NCI-H146 treated with DMSO at 0.1 percent for 48 hours (cell line): ENCODE measurements around the gene MEIOB.
"Not testable (repeated sequence)": the region's sequence is repeated elsewhere in the genome, so short reads cannot be mapped to it uniquely, and the experiment has no call there.

Source experiments
- DNase-seq: peaks from one replicate; lab custom pipeline; 2025; ENCODE audit not compliant: unreplicated experiment; lab: John Stamatoyannopoulos, UW

Gene MEIOB, protein sequence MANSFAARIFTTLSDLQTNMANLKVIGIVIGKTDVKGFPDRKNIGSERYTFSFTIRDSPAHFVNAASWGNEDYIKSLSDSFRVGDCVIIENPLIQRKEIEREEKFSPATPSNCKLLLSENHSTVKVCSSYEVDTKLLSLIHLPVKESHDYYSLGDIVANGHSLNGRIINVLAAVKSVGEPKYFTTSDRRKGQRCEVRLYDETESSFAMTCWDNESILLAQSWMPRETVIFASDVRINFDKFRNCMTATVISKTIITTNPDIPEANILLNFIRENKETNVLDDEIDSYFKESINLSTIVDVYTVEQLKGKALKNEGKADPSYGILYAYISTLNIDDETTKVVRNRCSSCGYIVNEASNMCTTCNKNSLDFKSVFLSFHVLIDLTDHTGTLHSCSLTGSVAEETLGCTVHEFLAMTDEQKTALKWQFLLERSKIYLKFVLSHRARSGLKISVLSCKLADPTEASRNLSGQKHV

GRCh38 chr16:1871974-1872635, at the start of gene MEIOB:
Gene MEIOB, minus strand, starts transcription at chr16:1872164. Its CDS starts 3,989 bp downstream, at chr16:1868175.
- DNase-seq, result peak; percentile 77

- peak; percentile 29 for DNase-seq
Observed at GRCh38 chr16:1920727-1921171, 48.8 kb upstream of the MEIOB start.

GRCh38 chr16:1920122-1920521, 48.2 kb upstream of the MEIOB start:
- not testable (repeated sequence) for DNase-seq

- DNase-seq, result no peak
Observed at GRCh38 chr16:1919327-1919998, 47.5 kb upstream of the MEIOB start.

DNA sequence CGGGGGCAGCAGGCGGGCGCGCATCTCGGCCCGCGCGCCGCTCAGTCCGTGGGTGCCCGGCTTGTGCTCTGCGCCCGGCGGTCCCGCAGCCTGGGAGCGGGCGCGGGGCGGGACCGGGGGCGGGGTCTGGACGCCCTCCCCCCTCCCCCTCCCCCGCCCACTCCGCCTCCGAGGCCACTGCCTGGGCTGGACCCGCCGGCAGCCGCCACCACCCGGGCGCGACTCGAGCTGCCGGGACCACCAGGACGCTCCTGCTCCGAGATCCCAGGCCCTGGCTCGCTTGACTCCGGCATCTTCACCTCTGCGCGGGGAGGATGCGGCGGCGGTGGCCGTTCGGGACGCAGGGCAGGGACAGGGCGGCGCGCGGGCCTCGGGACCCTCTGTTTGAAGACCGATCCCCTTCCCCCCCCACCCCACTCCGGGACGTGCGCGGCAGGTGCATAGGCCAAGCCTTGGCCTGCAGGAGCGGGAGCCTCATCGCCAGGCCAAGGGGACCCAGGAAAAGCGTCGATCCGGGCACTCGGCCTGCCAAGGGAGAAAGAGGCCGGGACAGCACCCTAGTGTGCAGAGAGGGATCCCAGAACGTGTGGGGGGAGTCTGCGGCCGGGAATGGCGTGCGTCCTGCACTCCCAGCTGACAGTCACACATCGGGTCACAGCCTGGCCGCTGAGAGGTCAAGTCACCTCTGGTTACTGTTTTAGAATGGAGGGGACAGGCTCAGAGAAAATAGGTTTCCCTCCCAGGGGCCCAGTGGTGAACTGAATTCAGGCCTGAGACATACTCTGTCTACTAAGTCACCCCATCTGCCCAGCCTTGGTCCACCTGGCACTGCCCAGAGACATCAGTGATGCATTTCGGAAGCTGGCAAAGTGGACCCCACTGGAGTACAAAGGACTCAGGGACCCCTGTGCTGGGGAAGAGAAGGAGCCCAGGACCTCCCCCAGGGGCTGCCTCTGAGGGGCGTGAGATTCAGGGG, 46.7 kb upstream of the MEIOB start, which contains the start of gene HS3ST6:
TSS of gene HS3ST6 (minus strand) at position 65 of the 976 bp plus-strand sequence. CDS start 92 bp downstream, outside the sequence.
- no peak for DNase-seq

DNA sequence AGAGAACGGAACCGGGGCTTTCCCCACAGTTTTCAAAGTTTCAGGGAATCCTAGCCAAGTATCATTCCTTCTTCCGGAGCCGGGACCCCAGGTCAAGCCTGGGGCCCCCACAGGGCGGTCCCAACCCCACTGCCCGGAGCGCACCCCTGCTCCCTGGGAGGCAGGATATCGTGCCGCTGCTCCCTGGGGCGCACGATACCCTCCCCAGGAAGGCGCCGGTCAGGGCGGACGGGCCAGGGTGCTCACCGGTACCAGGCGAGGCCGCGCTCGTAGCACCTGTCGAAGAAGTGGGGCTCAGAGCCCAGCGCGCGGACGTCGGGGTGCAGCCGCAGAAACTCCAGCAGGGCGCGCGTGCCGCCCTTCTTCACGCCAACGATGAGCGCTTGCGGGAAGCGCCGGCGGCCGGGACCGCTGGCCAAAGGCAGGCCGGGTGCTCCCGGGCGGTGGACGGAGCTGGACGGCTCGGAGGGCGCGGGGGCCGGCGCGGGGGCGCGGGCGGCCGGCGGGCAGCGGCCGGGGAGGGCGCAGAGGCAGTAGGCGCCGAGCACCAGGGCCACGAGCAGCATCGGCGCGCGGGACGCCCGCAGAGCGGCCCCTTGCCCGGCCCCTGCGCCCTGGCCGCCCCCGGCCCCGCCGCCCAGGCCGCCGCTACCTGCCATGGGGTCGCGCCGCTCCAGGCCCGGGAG, 45.8 kb upstream of the MEIOB start:
- DNase-seq, result no peak

GRCh38 chr16:1917056-1917664, 45.2 kb upstream of the MEIOB start:
- no peak for DNase-seq

DNA sequence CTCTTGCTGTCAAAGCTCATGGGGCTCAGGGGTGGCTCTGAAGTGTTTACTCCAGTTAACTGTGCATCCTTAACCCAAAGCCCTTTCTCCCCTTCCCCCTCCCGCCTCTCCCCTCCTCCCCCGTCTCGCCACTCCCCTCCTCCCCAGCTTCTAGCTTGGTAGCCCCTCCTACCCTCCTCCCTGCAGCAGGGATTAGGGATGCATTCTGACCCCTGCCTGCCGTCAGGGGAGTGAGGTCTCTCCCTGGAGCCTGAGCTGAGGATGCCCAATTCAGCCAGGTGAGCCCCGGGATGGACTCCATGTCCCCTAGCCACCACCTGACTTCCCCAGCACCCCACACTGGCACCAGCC, 44.7 kb upstream of the MEIOB start:
- DNase-seq, result no peak

GRCh38 chr16:1915732-1916639, 44.0 kb upstream of the MEIOB start:
- DNase-seq, result no peak

DNA sequence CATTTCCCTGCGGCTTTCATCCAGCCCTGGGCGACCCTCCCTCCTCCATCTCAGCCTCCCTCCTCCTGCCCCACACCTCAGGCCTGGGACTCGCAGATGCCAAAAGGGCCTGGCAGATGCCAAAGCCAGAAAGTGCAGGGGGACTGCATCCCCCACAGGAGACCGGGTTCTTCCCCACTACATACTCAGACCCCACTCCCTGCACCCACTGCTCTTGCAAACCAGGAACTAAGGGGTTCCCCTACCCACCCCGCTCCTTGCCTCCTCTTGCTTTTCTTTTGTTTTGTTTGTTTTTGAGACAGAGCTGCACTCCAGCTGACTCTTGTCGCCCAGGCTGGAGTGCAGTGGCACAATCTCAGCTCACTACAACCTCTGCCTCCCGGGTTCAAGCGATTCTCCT, 43.0 kb upstream of the MEIOB start:
- no peak for DNase-seq

DNA sequence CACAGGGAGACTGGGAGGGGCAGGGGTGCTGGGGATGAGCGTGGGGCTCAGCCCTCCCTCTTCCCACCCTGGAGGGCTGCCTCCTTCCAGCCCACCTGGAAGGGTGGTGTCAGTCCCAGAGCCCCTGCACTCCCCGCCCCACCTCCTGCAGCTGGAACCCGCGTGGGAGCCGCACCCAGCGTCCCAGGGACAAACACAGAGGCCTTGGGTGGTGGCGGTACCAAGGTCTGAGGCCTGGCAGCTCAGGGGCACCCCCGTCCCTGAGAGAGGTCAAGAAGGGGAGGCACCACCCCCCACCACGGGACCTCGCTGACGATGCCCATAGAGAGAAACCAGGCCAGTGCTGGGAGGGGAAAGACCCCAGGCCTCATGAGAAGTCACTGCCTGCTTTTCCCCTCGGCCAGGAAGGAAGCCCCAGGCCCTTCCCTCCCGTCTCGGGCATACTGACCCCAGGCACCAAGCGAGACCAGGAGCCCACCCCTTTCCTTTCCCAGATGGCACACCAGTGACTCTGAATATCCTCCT, 42.2 kb upstream of the MEIOB start:
- DNase-seq, result no peak

GRCh38 chr16:1913327-1914083, 41.5 kb upstream of the MEIOB start:
- peak; percentile 91 for DNase-seq

GRCh38 chr16:1912215-1912543, 40.2 kb upstream of the MEIOB start:
- no peak for DNase-seq

GRCh38 chr16:1911467-1912214, 39.7 kb upstream of the MEIOB start:
- no peak for DNase-seq

DNA sequence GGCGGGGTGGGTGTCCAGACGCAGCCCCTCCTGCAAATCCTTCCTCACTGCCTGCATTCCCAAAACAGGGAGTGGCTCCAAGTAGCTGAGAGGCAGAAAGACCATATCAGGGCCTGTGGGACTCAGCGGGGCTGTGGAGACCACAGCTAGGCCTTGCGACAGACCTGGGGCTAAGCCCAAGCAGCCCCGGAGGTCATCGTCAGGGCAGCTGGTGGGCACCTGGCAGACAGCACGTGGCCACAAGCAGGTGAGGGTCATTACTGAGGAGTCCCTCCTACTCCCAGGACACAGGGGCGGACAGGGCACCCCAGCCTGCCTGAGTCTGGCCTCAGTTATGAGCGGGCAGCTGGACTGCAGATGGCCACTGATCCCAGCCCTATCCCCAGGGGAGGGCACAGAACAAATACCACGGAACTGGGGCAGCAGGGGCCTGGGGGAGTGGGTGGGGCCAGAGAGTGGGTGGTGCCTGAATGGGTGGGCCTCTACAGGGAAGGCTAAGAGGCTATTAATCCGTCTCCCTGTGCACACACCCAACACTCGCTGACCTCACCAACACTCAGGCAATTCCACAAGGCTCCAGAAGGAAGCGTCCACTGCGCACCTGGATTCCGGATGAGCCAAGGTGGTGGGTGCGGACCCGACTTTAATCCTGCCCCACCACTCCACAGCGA, 37.7 kb upstream of the MEIOB start:
- DNase-seq, result peak; percentile 83

DNA sequence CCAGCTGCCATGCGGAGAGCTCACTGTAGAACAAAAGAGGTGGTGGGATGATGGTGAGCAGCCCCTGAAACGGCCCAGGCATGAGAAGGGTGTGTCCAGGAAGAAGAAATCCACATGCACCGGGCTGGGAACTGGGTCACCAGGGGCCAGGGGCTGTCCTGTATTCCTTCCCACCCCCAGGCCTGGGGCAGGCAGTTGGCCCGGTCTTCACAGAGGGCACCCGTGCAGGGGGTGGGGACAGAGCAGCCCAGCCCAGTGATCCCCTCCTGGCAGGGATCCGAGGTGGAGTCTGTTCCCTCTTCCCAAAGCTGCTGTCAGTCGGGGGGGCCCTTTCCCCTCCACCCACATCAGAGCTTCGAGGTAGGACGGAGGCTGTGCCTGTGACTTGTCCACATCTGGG, 37.0 kb upstream of the MEIOB start:
- DNase-seq, result no peak
